ENCODE results near the gene ZBTB39. TPM values are rescaled to one million over a fixed set of nuclear protein-coding genes. Genes with fewer than 3 reads are reported as not detected.
"Not testable (repeated sequence)": the region's sequence is repeated elsewhere in the genome, so short reads cannot be mapped to it uniquely, and the experiment has no call there.

The ZBTB39 gene
- total RNA-seq, 4 donors from 2014 or later, result 7.6 to 13.0 (median 10.9) TPM

DNA sequence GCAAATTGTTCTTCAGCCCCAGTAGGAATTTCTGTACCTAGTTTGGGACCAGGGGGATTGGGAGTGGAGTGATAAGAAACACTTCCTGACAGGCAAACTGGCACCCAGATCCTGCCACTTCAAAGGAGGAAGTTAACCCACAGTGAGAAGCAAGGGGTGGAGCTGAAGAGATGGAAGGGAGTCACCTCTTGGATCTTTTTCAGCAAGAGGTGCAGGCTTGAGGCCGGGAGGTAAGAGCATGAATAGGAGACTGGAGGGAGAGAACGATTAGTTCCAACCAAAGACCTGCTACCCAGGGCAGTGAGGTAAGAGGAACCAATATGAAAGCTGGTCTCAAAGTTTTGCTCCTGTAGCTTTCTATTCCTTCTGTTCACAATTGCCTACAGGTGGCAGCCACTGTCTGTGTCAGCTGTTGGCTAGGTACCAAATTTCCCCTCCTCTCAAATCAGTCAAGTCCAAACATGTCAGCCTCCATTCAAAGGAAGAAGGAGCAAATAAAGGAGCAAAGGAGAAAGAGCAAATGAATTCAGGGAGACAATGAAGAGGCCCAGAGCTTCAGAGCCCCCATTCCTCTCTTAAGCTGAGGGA is 24.9 kb upstream of the ZBTB39 start:
- no peak for DNase-seq

DNA sequence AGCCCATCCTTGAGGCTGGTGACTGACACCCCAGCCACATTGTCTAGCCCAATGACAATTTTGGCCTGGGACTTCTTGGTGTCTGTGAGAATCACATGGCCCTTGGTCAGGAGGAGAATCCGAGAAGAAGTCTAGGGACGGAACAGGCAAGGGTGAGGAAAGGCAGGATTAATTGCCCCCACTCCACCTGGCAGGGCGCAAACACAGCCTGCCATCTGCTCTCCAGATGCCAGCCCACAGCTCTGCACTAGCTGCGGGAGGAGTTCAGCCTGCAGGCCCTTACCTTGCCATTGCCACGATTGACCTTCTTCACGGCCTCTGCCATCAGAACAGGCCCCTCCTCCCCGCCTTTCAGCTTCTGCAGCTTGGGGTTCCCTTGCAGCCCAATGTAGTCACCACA is 23.1 kb upstream of the ZBTB39 start:
- TF ChIP-seq POLR2A (IDR thresholded peaks at IDR 0.05), result no peak
- TF ChIP-seq, protein P1, sequence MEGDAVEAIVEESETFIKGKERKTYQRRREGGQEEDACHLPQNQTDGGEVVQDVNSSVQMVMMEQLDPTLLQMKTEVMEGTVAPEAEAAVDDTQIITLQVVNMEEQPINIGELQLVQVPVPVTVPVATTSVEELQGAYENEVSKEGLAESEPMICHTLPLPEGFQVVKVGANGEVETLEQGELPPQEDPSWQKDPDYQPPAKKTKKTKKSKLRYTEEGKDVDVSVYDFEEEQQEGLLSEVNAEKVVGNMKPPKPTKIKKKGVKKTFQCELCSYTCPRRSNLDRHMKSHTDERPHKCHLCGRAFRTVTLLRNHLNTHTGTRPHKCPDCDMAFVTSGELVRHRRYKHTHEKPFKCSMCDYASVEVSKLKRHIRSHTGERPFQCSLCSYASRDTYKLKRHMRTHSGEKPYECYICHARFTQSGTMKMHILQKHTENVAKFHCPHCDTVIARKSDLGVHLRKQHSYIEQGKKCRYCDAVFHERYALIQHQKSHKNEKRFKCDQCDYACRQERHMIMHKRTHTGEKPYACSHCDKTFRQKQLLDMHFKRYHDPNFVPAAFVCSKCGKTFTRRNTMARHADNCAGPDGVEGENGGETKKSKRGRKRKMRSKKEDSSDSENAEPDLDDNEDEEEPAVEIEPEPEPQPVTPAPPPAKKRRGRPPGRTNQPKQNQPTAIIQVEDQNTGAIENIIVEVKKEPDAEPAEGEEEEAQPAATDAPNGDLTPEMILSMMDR (IDR thresholded peaks at IDR 0.05), result no peak
- Histone ChIP-seq H3K27me3 (no peaks in the 10 kb centered on the region), H3K36me3 (no peaks in the 10 kb centered on the region), H3K27ac (no peak overlapping the region), H3K4me3 (no peak overlapping the region), H3K4me1 (no peaks in the 10 kb centered on the region), H3K9me3 (no peaks in the 10 kb centered on the region)
- intact Hi-C loops (cut with DNase I; ENCODE audit: low total_unique reads), result no loop called here
- no peak for DNase-seq

More for the DNA sequence above, 24.9 kb upstream of the ZBTB39 start:
- intact Hi-C loops (cut with DNase I; ENCODE audit: low total_unique reads), result no loop called here
- H3K36me3 ChIP-seq, result no peaks in the 10 kb centered on the region
- H3K9me3 ChIP-seq, result no peaks in the 10 kb centered on the region
- TF ChIP-seq POLR2A (IDR thresholded peaks at IDR 0.05), result no peak
- TF ChIP-seq, protein P1 (IDR thresholded peaks at IDR 0.05), result no peak
- no peak overlapping the region for H3K27ac ChIP-seq
- no peaks in the 10 kb centered on the region for H3K27me3 ChIP-seq
- no peak overlapping the region for H3K4me3 ChIP-seq
- H3K4me1 ChIP-seq, result no peaks in the 10 kb centered on the region

DNA sequence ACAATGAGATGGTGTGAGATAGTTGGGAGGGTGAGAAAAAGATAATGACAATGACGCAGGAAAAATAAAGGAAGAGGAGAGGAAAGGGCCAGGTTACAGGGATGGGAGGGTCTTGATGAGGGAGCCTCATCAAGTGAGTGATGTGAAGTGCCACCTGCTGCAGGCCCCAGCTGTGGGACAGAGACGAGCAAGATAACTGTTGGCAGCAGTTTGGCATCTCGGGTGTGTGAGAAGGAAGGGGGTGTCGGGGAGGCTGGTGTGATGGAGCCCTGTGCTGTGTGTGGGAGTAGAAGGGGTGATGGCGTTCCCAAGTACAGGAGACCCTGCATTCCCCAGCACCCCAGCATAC is 21.4 kb upstream of the ZBTB39 start:
- no peaks in the 10 kb centered on the region for H3K4me1 ChIP-seq
- no peaks in the 10 kb centered on the region for H3K36me3 ChIP-seq
- H3K9me3 ChIP-seq, result no peaks in the 10 kb centered on the region
- no peak overlapping the region for H3K27ac ChIP-seq
- intact Hi-C loops (cut with DNase I; ENCODE audit: low total_unique reads), result no loop called here
- TF ChIP-seq POLR2A (IDR thresholded peaks at IDR 0.05), result no peak
- TF ChIP-seq, protein P1 (IDR thresholded peaks at IDR 0.05), result no peak
- no peaks in the 10 kb centered on the region for H3K27me3 ChIP-seq
- no peak for DNase-seq
- H3K4me3 ChIP-seq, result no peak overlapping the region

DNA sequence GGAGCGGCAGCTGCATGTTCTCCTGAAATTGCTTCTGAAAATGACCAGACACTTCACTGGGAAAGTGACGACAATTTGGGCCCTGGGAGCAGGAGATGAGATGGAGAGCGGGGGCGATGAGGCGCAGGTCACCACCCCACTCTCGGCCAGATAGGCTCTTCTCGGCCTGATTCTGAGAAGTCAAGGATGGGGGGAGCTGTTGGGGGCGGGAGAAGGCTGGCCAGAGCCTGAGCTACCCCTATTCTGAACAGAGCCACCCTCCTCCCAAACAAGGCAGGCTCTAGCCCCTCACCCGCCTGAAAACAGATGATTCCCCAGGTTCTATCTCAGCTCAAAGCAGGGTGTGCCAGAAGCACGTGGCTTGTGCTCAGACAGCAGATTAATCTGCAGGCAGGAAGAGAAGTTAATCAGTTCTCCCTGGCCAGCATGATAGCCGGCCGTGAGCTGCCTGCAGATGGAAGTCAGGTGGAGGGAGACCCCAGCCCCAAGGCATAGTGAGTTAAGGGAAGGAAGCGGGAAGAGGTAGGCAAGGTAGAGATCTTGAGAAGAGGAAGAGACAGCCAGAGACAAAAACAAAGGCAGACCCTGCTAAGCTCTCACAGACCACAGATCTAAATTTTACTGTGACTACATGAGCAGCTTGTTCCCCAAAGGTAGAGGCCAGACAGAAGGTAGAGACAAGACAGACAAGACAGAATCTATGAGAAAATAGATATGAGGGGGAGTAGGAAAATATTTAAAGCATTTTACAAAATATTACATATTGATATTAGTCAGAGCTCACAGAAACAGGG is 20.9 kb upstream of the ZBTB39 start:
- H3K9me3 ChIP-seq, result no peaks in the 10 kb centered on the region

DNA sequence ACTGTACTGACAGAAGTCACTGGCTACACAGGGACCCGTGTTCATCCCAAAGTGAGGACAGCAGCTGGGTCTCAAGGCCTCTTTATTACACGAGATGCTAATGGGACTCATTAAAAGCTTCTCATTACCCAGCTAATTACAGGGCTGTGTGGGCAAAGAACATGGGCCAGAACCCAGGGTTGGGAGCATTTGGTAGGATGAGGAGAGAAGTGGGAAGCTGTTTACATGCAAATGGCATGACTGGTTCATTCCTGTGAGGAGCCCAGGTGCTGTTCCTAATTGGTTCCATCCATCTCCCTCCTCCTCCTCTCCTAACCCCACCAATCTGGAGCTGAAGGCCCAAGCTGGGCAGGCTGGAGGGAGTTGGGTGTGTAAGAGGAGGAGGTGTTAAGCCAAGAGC is 18.9 kb upstream of the ZBTB39 start:
- H3K27me3 ChIP-seq, result no peaks in the 10 kb centered on the region
- intact Hi-C loops (cut with DNase I; ENCODE audit: low total_unique reads), result no loop called here
- no peak for DNase-seq
- no peak overlapping the region for H3K27ac ChIP-seq
- no peaks in the 10 kb centered on the region for H3K4me1 ChIP-seq
- H3K4me3 ChIP-seq, result no peak overlapping the region
- no peaks in the 10 kb centered on the region for H3K9me3 ChIP-seq
- H3K36me3 ChIP-seq, result no peaks in the 10 kb centered on the region
- TF ChIP-seq, protein P1 (IDR thresholded peaks at IDR 0.05), result no peak
- TF ChIP-seq POLR2A (IDR thresholded peaks at IDR 0.05), result no peak

More for the DNA sequence above, 20.9 kb upstream of the ZBTB39 start:
- Histone ChIP-seq H3K27me3 (no peaks in the 10 kb centered on the region), H3K36me3 (no peaks in the 10 kb centered on the region), H3K4me1 (no peaks in the 10 kb centered on the region), H3K27ac (no peak overlapping the region), H3K4me3 (no peak overlapping the region)
- DNase-seq, result no peak
- TF ChIP-seq POLR2A (IDR thresholded peaks at IDR 0.05), result no peak
- TF ChIP-seq, protein P1 (IDR thresholded peaks at IDR 0.05), result no peak
- intact Hi-C loops (cut with DNase I; ENCODE audit: low total_unique reads), result no loop called here

DNA sequence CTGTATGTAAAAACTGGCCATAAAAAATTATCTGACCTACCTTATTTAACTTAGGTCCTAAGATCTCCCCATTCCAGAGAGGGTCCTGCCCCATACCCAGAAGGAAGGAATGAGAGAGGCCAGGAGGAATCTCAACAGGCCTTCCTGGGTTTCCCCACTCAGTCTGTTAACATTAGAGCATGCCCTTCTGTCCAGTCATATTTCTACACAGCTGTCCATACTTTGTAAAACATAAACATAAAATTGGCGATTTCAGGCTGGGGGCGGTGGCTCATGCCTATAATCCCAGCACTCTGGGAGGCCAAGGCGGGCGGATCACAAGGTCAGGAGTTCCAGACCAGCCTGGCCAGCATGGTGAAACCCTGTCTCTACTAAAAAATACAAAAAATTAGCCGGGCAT is 16.0 kb upstream of the ZBTB39 start:
- H3K27ac ChIP-seq; H3K4me1 ChIP-seq; H3K4me3 ChIP-seq; H3K36me3 ChIP-seq; intact Hi-C loops (cut with DNase I; ENCODE audit: low total_unique reads); H3K9me3 ChIP-seq; DNase-seq; H3K27me3 ChIP-seq: not testable (repeated sequence)
